A673 (cell line): Measurements from ENCODE around the gene SUPT7L.

ENCODE experiments used
- EZH2 ChIP-seq: fragments of 200-600 bp; sonication (generic); IDR thresholded peaks from 2 replicates; pipeline ENCODE4 v1.6.1; 2017; ENCODE audit warnings: borderline replicate concordance, low read depth, mild to moderate bottlenecking, mixed read lengths, antibody characterized with exemption, low read length; ENCODE audit not compliant: poor library complexity, severe bottlenecking
- TF ChIP-seq, protein P1 (sequence below): fragments of 300-800, 200-600 bp; sonication (generic); conservative IDR thresholded peaks from 2 replicates; pipeline ENCODE4 v1.5.1; 2017; ENCODE audit warnings: low read depth, mild to moderate bottlenecking, antibody characterized with exemption, low read length, moderate library complexity, mixed read lengths

DNA sequence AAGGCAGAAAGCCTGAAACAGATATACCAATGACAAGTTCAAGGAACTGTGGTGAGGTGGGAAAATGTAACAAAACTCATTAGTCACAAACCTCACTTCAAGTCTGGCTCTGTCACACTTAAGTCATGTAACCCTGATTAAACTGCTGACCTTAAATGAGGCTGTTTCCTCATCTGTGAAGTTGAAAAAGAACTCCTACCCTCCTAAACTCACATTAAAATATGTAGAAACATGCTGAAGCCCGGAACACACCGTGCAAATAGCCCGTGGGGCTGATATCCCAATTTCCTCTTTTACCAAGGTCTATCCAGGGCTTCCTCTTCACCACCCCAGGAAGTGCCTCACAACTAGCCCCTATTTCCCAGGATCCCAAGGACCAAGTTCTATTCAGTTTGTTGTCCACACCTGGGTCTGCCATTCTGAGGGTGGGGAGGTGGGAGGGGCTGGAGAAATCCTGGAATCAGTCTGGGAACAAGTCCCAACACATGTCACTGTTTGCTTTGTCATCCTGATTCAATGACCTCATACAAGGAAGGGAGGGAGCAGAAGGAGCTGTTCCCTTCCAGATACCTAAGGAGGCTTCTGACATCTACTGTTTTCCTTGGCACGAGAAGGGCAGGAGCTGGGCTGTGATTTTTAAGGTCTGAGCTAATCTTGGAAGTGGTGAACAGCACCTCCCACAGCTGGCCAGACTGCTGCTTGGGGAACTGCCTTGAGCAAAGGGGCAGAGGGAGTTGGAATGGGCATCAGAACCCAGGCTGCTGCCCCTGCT is 42.6 kb upstream of the SUPT7L start:
- TF ChIP-seq, protein P1, sequence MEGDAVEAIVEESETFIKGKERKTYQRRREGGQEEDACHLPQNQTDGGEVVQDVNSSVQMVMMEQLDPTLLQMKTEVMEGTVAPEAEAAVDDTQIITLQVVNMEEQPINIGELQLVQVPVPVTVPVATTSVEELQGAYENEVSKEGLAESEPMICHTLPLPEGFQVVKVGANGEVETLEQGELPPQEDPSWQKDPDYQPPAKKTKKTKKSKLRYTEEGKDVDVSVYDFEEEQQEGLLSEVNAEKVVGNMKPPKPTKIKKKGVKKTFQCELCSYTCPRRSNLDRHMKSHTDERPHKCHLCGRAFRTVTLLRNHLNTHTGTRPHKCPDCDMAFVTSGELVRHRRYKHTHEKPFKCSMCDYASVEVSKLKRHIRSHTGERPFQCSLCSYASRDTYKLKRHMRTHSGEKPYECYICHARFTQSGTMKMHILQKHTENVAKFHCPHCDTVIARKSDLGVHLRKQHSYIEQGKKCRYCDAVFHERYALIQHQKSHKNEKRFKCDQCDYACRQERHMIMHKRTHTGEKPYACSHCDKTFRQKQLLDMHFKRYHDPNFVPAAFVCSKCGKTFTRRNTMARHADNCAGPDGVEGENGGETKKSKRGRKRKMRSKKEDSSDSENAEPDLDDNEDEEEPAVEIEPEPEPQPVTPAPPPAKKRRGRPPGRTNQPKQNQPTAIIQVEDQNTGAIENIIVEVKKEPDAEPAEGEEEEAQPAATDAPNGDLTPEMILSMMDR, result no peak
- no peak for TF ChIP-seq EZH2
